NCI-H2107 treated with DMSO at 0.1 percent for 48 hours (cell line): ENCODE results near the gene GCLM.
"Not testable (repeated sequence)": the region's sequence is repeated elsewhere in the genome, so short reads cannot be mapped to it uniquely, and the experiment has no call there.

Experiments used
- DNase-seq: peaks from one replicate; lab custom pipeline; 2025; ENCODE audit not compliant: unreplicated experiment; lab: John Stamatoyannopoulos, UW

Gene GCLM

DNA sequence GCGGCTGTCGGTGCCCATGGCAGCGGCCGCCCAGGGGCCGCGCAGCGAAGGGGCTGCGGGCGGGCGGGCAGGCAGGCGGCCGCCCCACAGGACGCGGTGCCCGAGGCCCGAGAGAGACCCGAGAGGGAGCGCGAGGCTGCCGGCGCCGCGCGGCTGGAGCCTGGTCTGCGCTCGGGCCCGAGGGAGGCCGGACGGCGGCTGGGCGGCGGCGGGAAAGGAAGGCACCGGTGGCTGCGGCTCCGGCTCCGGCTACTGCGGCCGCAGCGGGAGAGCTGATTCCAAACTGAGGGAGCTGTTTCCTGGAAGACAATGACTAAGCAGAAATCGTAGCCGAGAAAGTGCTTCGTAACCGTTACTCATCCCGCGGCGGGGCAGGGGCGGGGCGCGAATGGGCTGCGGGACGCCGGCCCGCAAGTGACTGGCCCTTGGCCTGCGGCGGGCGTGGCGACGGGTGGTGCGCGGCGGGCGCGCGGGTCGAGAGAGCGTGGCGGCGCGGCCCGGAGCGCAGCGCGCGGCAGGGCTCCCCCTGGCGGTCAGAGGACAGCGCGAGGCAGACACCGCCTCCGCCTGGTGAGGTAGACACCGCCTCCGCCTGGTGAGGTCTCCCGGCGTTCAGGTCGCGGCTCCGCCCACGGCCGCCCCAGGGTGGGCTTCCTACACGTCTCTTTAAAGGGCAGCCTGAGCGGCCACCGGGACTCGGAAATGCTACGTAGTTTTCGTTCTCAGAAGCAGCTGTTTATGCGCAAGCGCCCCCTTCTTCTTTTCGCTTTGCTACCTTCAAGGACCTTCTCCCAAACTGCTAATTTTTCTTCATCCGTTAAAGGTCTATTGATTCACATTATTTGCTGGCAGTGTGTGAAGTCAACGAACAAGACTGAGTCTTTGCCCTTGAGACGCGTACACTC lies at the start of gene GCLM:
Gene GCLM, minus strand, starts transcription at position 285 of the 905 bp plus-strand sequence. Its CDS starts 267 bp downstream, at position 18.
- DNase-seq, result peak; percentile 88

DNA sequence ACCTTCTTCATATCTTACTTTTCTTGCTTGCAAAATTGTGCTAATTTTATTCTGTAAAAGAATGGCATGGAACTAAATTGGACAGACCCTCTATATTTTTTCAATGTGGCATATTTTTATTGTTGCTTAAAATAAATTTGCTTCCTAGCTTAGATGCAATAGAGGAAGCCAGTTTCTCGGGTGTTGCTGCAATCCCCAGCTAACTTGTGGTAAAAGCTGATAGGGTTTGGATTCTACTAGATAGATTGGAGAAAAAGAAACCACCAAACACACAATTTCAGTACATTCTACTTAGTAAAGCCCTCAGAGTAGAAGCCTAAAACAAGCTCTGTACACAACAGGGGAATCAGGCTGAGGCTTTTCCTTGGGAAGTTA lies 49.5 kb upstream of the GCLM start:
- DNase-seq, result no peak

GRCh38 chr1:93958032-93958725 lies 48.9 kb upstream of the GCLM start:
- no peak for DNase-seq

DNA sequence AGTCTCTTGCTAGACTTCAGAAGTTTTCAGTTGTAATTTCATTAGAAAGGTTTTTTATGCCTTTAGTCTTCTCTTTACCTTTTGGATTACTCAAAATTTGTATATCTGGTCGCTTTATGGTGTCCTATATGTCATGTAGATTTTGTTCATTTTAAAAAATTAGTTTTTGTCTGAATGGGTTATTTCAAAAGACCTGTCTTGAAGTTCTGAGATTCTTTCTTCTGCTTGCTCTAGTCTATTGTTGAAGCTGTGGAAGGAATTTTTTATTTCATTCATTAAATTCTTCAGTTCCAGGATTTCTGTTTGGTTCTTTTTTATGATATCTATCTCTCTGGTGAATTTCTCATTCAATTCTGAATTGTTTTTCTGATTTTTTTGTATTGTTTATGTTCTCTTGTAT lies 46.5 kb upstream of the GCLM start:
- no peak for DNase-seq

GRCh38 chr1:93947002-93947686 lies 37.9 kb upstream of the GCLM start:
- DNase-seq, result not testable (repeated sequence)

GRCh38 chr1:93938461-93939145 lies 29.4 kb upstream of the GCLM start:
- no peak for DNase-seq

GRCh38 chr1:93937997-93938396 lies 28.8 kb upstream of the GCLM start:
- no peak for DNase-seq

DNA sequence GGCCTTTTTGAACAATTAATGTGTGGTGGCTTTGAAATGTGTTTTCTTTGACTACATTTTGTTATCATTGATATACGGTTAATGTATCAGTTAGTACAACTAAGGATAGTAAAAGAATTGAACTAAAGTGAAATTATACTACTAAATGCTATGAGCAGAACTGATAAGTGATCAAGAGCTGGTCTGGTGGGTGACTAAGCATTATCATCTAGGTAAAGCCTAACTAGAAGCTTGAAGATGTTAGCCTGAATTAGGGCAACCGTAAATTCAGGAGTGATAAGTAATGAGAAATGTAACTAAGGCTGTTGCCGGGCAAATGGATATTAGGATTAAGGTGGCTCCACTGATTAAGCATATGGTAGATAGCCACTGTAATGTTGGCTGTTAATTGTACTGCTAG lies 16.0 kb upstream of the GCLM start:
- DNase-seq, result no peak

DNA sequence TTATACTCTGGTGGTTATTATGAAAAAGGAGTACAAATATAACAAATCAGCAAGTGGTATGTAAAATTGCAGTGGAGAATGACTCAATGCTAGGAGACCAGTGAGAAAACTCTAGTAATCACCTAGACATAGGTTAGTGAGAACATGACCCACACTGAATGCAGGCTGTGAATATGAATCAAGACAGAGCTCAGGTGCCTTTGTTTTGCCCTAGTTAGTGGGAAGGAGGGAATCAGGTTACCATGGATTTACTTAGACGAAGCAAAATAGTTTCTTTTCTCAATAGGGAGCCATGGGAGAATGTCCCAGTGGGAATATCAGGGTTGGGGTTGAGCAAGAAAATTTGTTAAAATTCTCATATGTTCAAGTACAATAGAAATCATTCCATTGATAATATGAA lies 10.6 kb upstream of the GCLM start:
- DNase-seq, result peak; percentile 44

DNA sequence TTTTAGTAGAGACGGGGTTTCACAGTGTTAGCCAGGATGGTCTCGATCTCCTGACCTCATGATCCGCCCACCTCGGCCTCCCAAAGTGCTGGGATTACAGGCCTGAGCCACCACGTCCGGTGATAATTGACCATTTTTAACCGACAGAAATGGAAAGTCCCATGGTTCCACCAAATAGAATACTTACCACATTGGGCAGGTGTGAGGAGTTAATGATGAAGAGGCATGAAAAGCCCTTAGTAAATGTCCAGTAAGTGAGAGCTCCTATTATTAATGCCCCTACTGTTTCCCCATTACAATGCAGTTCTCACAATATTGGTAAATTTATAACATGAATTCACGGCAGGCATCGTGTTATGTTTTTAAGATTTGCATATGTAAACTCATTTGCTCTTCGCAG lies 8.1 kb upstream of the GCLM start:
- no peak for DNase-seq

GRCh38 chr1:93910880-93911279 lies 1.6 kb upstream of the GCLM start:
- not testable (repeated sequence) for DNase-seq

GRCh38 chr1:93910305-93910704 lies 1.1 kb upstream of the GCLM start:
- DNase-seq, result no peak

DNA sequence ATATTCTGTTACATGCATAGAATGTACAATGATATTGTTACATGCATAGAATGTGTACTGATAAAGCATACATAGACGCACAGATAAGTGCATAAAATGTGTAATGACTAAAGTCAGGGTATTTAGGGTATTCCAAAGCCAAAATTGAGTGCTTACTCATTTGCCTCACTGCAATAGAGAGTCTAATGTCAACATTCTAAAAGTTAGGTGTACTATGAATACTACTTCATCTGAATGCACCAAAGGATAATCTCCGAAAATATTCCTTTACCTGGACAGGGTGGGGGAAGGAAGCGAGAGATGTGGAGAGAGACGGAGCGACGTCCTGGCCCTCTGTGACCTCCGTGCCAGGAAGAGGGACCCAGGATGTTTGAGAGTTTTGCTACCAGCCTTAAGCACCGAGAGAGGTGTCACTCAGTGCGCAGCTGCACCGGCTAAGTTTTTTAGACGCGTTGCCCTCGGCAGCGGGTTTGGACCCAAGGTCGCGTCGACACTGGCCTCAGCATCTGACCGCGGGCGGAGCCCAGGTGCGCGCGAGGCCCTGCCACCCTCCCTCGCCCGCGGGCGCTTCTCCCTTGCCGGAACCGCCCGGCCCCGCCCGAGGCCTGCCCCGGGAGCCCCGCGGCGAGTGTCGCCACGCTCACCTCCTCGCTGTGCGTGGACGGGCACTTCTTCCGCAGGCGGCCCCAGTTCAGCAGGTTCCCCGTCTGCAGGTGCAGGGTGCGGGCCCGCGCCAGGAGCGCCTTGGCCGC lies 660 bp downstream of the GCLM start:
- DNase-seq, result peak; percentile 8

DNA sequence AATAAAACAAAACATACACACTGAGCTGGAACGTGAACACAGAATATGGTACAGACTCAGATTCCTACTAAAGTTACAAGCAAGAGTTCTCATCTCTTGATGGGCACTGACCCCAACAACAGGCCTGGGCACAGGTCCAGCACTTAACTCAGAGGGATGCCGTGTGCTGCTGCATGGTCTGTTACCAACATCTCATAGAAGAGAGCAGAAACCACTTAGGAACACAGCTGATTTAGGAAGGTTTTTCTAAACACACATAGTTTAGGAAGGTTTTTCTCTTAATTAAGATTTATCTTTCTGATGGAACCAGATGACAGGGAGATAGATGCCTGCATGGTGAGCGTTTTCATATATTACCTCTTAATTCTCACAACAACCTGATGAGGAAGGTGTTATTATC lies 1.5 kb downstream of the GCLM start:
- peak; percentile 69 for DNase-seq

DNA sequence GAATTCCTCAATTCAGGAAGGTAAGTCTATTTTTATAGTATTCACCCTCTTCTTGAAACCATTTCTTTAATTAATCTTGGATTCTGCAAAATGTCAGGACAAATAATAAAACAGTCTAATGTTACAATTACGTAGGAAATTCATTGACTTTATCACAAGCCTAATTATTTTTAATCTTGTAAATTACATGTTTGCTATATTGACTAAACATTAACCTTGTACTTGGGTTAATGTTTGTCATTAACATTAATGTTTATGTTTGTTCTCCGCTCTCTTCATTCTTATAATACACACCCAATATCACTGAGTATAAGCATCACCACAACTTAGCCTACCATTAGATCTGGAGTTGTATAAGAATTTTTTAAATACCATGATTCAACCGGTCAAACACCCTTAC lies 2.8 kb downstream of the GCLM start:
- DNase-seq, result no peak

DNA sequence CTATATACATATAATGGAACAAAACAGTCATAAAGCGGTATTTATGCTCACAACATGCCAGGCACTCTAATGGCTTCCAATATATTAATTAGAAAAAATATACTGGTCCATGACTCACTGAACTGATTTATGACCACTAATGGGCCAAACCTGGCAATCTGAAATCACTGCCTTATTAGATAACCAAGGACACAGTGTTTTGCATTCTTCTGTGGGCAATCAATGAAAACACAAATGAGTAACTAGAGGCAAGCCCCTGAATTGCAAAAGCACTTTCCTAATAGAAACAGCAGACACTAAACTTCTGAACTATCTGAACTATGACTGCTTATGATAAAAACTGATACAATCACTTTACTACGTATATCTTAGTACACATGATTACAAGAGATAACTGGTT lies 3.5 kb downstream of the GCLM start:
- DNase-seq, result no peak

DNA sequence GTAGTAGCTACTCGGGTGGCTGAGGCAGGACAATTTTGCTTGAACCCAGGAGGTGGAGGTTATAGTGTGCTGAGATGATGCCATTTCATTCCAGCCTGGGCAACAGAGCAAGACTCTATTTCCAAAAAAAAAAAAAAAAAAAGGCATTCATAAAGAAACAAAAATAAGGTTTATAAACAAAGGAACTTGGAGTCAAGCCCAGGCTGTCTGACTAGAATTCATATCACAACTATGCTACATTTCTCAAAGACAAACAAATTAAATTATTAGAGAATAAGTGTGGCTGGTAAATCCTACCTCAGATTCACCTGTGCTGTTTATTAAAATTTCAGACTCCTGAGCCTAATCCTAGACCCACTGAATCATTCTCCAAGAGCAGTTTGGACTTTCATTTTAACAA lies 4.2 kb downstream of the GCLM start:
- no peak for DNase-seq

- DNase-seq, result no peak
These were observed 5.0 kb downstream of the GCLM start for GRCh38 chr1:93904228-93904627.

- no peak for DNase-seq
These were observed 8.3 kb downstream of the GCLM start for GRCh38 chr1:93900723-93901504.
